Measurements from ENCODE around the gene ABLIM1.

- TF ChIP-seq POLR2AphosphoS5 (IDR thresholded peaks at IDR 0.05; ENCODE audit: low read depth, low read length) = no peak
- TF ChIP-seq, protein P1, sequence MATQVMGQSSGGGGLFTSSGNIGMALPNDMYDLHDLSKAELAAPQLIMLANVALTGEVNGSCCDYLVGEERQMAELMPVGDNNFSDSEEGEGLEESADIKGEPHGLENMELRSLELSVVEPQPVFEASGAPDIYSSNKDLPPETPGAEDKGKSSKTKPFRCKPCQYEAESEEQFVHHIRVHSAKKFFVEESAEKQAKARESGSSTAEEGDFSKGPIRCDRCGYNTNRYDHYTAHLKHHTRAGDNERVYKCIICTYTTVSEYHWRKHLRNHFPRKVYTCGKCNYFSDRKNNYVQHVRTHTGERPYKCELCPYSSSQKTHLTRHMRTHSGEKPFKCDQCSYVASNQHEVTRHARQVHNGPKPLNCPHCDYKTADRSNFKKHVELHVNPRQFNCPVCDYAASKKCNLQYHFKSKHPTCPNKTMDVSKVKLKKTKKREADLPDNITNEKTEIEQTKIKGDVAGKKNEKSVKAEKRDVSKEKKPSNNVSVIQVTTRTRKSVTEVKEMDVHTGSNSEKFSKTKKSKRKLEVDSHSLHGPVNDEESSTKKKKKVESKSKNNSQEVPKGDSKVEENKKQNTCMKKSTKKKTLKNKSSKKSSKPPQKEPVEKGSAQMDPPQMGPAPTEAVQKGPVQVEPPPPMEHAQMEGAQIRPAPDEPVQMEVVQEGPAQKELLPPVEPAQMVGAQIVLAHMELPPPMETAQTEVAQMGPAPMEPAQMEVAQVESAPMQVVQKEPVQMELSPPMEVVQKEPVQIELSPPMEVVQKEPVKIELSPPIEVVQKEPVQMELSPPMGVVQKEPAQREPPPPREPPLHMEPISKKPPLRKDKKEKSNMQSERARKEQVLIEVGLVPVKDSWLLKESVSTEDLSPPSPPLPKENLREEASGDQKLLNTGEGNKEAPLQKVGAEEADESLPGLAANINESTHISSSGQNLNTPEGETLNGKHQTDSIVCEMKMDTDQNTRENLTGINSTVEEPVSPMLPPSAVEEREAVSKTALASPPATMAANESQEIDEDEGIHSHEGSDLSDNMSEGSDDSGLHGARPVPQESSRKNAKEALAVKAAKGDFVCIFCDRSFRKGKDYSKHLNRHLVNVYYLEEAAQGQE (IDR thresholded peaks at IDR 0.05; ENCODE audit: insufficient read depth in 1 of 2, low read depth in 2 of 2, low read length in 2 of 2) = no peak
- TF ChIP-seq TAF1 (IDR thresholded peaks at IDR 0.05; ENCODE audit: borderline replicate concordance, insufficient read depth, low read length) = no peak
- no peak for TF ChIP-seq SIN3A (IDR thresholded peaks at IDR 0.05; ENCODE audit: borderline replicate concordance, insufficient read depth, low read length)
Observed at GRCh38 chr10:114437473-114438292, 220.4 kb downstream of the ABLIM1 start.
